Measurements from ENCODE around the gene DAD1. TPM values are rescaled to one million over a fixed set of nuclear protein-coding genes. Genes with fewer than 3 reads are reported as not detected.

The DAD1 gene
- total RNA-seq, 1 experiment from 2014 or later, result 166 TPM

DNA sequence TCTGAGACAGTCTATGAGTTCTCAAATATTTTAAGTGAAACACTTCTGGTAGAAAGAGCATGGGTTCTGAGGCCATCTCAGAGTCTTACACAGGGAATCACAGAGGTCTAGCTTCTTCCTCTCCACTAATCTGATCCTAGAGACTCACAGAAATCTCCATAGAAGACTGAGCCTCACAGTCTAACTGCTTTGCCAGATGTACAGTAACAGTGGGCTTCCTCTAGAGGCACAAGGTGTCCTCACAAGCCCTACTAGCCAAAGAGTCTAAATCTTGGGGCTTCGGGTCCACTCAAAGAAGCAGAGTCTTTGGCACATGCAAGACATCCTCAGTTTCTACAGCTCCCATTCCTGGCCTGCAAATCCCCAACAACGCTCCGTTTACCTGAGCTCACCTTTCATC, 41.0 kb upstream of the DAD1 start:
- CTCF ChIA-PET, result interaction anchor here (1.2 to 1.4 kb wide), 2 partner anchors 32 to 73 kb away, joined by 3 read pairs; partner anchors contain the start of gene ABHD4
- no peaks in the 10 kb centered on the region for H3K36me3 Mint-ChIP-seq (ENCODE audit: insufficient read depth, unreplicated experiment)
- TF ChIP-seq, protein P1, sequence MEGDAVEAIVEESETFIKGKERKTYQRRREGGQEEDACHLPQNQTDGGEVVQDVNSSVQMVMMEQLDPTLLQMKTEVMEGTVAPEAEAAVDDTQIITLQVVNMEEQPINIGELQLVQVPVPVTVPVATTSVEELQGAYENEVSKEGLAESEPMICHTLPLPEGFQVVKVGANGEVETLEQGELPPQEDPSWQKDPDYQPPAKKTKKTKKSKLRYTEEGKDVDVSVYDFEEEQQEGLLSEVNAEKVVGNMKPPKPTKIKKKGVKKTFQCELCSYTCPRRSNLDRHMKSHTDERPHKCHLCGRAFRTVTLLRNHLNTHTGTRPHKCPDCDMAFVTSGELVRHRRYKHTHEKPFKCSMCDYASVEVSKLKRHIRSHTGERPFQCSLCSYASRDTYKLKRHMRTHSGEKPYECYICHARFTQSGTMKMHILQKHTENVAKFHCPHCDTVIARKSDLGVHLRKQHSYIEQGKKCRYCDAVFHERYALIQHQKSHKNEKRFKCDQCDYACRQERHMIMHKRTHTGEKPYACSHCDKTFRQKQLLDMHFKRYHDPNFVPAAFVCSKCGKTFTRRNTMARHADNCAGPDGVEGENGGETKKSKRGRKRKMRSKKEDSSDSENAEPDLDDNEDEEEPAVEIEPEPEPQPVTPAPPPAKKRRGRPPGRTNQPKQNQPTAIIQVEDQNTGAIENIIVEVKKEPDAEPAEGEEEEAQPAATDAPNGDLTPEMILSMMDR (IDR thresholded peaks at IDR 0.05; ENCODE audit: unreplicated experiment), result no peak

DNA sequence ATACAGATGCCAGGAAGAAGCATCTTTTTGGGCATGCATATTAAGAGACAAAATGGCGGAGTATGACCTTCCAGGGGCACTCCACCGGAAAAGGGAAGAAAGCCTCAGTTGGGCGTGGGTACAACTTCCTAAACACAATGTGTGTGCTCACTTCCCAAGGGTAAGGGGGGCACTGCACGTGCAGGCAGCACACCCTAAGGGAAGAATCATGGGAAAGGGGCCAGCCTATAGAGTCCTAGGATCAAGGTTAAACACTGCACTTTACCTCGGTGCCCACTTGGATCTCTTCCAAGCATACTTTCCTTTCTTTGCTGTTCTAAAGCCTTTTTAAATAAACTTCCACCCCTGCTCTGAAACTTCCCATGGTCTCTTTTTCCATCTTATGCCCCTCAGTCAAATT, 40.3 kb upstream of the DAD1 start:
- no peak for DNase-seq (ENCODE audit: unreplicated experiment)
- BruUV-seq (replicated peaks), result no TSS peak
- TF ChIP-seq, protein P1 (IDR thresholded peaks at IDR 0.05; ENCODE audit: unreplicated experiment), result no peak
- ChIA-PET CTCF (interaction anchor here (1.2 to 1.4 kb wide), 2 partner anchors 32 to 73 kb away, joined by 3 read pairs; partner anchors contain the start of gene ABHD4), POLR2A (no interaction called here)
- Mint-ChIP-seq H3K27me3 (ENCODE audit: insufficient read depth, unreplicated experiment) (peaks cover 40% of the 10 kb centered on the region), H3K4me1 (ENCODE audit: insufficient read depth, unreplicated experiment) (no peaks in the 10 kb centered on the region), H3K9me3 (ENCODE audit: unreplicated experiment) (peaks cover 8% of the 10 kb centered on the region), H3K36me3 (ENCODE audit: insufficient read depth, unreplicated experiment) (no peaks in the 10 kb centered on the region), H3K4me3 (ENCODE audit: unreplicated experiment) (no peak overlapping the region), H3K27ac (ENCODE audit: low read depth, unreplicated experiment) (no peak overlapping the region)
- intact Hi-C loops (cut with micrococcal nuclease), result no loop called here

More for the DNA sequence above, 41.0 kb upstream of the DAD1 start:
- intact Hi-C loops (cut with micrococcal nuclease), result no loop called here
- POLR2A ChIA-PET, result interaction anchor here (0.7 kb wide), 1 partner anchor 177 kb away, joined by 3 read pairs; no protein-coding TSS in a partner anchor
- no peak for DNase-seq (ENCODE audit: unreplicated experiment)
- Mint-ChIP-seq H3K27me3 (ENCODE audit: insufficient read depth, unreplicated experiment) (peaks cover 46% of the 10 kb centered on the region), H3K27ac (ENCODE audit: low read depth, unreplicated experiment) (no peak overlapping the region), H3K9me3 (ENCODE audit: unreplicated experiment) (peaks cover 8% of the 10 kb centered on the region), H3K4me1 (ENCODE audit: insufficient read depth, unreplicated experiment) (no peaks in the 10 kb centered on the region), H3K4me3 (ENCODE audit: unreplicated experiment) (no peak overlapping the region)
- BruUV-seq (replicated peaks), result no TSS peak

DNA sequence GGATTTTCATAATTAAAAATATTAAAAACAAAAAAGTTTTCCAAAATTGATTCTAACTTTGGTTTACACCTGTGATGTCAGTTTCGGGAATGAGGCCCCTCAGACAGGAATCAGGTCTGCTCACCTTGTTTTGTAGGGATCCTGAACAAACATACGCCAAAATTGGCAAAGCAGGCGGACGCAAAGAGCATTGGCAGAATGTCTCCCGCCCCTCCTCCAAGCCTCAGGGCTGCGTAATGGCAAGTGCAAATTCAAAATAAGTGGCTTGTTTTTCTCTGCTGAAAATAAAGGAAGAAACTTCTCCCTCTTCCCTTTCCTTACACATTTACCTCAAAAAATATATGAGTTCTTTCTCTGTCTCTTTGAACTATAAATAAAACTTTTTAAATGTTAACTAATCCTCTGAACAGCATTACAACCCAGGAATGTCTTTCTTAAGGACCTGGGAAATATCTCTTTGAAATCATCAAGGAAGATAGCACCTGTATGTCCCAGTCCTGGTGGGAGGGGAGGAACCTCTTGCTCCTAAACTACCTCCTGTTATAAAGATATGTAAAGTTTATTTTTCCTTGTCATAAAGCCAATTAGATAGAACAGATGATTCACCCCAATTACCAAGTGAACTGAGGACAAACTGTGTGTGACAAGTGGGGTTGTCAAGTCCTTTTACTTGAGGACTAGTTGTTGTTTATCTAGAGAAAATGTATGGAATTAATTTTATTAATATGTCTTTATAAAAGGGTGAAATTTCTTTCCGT, 38.7 kb upstream of the DAD1 start:
- no peak overlapping the region for H3K4me3 Mint-ChIP-seq (ENCODE audit: unreplicated experiment)
- no peak for DNase-seq (ENCODE audit: unreplicated experiment)
- intact Hi-C loops (cut with micrococcal nuclease), result no loop called here
- H3K36me3 Mint-ChIP-seq (ENCODE audit: insufficient read depth, unreplicated experiment), result no peaks in the 10 kb centered on the region
- H3K4me1 Mint-ChIP-seq (ENCODE audit: insufficient read depth, unreplicated experiment), result no peaks in the 10 kb centered on the region
- TF ChIP-seq, protein P1 (IDR thresholded peaks at IDR 0.05; ENCODE audit: unreplicated experiment), result no peak
- no TSS peak for BruUV-seq (replicated peaks)
- peaks cover 8% of the 10 kb centered on the region for H3K9me3 Mint-ChIP-seq (ENCODE audit: unreplicated experiment)
- H3K27me3 Mint-ChIP-seq (ENCODE audit: insufficient read depth, unreplicated experiment), result peaks cover 23% of the 10 kb centered on the region
- no peak overlapping the region for H3K27ac Mint-ChIP-seq (ENCODE audit: low read depth, unreplicated experiment)
- ChIA-PET CTCF (interaction anchor here (0.6 kb wide), 1 partner anchor 427 kb away, joined by 3 read pairs; no protein-coding TSS in a partner anchor), POLR2A (no interaction called here)

DNA sequence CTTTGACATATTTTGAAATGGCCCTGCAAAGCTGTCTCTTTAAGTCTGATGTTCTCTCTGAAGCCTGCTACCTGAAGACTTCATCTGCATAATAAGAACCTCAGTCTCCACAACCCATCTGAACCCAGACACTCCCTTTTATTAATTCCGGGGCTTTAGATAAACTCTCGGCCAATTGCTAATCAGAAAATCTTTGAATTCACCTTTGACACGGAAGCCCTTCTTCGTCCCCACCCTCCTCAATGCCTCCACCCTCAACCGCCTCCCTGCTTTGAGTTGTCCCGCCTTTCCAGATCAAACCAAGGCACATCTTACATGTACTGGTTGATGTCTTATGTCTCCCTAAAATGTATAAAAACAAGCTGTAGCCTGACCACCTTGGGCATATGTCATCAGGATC, 37.6 kb upstream of the DAD1 start:
- no TSS peak for BruUV-seq (replicated peaks)

More for the DNA sequence above, 37.6 kb upstream of the DAD1 start:
- Mint-ChIP-seq H3K36me3 (ENCODE audit: insufficient read depth, unreplicated experiment) (no peaks in the 10 kb centered on the region), H3K27me3 (ENCODE audit: insufficient read depth, unreplicated experiment) (peaks cover 19% of the 10 kb centered on the region), H3K9me3 (ENCODE audit: unreplicated experiment) (peaks cover 8% of the 10 kb centered on the region), H3K27ac (ENCODE audit: low read depth, unreplicated experiment) (no peak overlapping the region), H3K4me3 (ENCODE audit: unreplicated experiment) (no peak overlapping the region), H3K4me1 (ENCODE audit: insufficient read depth, unreplicated experiment) (no peaks in the 10 kb centered on the region)
- TF ChIP-seq, protein P1 (IDR thresholded peaks at IDR 0.05; ENCODE audit: unreplicated experiment), result no peak
- ChIA-PET POLR2A (no interaction called here), CTCF (interaction anchor here (0.6 kb wide), 1 partner anchor 201 kb away, joined by 3 read pairs; no protein-coding TSS in a partner anchor)
- DNase-seq (ENCODE audit: unreplicated experiment), result no peak
- intact Hi-C loops (cut with micrococcal nuclease), result no loop called here

All from MCF 10A (cell line).